HepG2 (cell line): ENCODE measurements around the gene AP4M1. TPM values are rescaled to one million over a fixed set of nuclear protein-coding genes. Genes with fewer than 3 reads are reported as not detected.

Experiments used
- ARHGAP35 ChIP-seq: sonication (generic); formaldehyde crosslinking; IDR thresholded peaks from 2 replicates; pipeline ENCODE4 v1.9.0; 2022; ENCODE audit warnings: mild to moderate bottlenecking, inconsistent platforms, moderate library complexity, missing genetic modification reagents, borderline replicate concordance
- ASH2L ChIP-seq: fragments of 300-600, 200-600 bp; sonication (generic); IDR thresholded peaks from 2 replicates; pipeline ENCODE4 v1.7.0; 2017; ENCODE audit warnings: low read depth, mild to moderate bottlenecking, moderate library complexity, mixed read lengths, low read length; ENCODE audit not compliant: insufficient read length
- BRCA1 ChIP-seq: sonication (generic); formaldehyde crosslinking; IDR thresholded peaks from 2 replicates; pipeline ENCODE4 v1.4.0; 2020; ENCODE audit warnings: missing genetic modification reagents
- CENPT ChIP-seq: sonication (generic); formaldehyde crosslinking; IDR thresholded peaks from 2 replicates; pipeline ENCODE4 v1.8.0; 2022; ENCODE audit warnings: low read depth, mild to moderate bottlenecking, moderate library complexity, missing genetic modification reagents
- HDAC2 ChIP-seq: sonication (generic); formaldehyde crosslinking; IDR thresholded peaks from 2 replicates; pipeline ENCODE4 v1.4.0; 2020; ENCODE audit warnings: missing genetic modification reagents
- MEIS1 ChIP-seq: sonication (generic); formaldehyde crosslinking; IDR thresholded peaks from 2 replicates; pipeline ENCODE4 v1.9.0; 2021; ENCODE audit warnings: mild to moderate bottlenecking, missing genetic modification reagents, moderate library complexity, borderline replicate concordance
- MTF1 ChIP-seq: sonication (generic); formaldehyde crosslinking; IDR thresholded peaks from 2 replicates; pipeline ENCODE4 v1.5.0; 2020; ENCODE audit warnings: missing genetic modification reagents
- PHF20 ChIP-seq: sonication (generic); formaldehyde crosslinking; IDR thresholded peaks from 2 replicates; pipeline ENCODE4 v1.5.0; 2020; ENCODE audit warnings: mild to moderate bottlenecking, missing genetic modification reagents
- PITX1 ChIP-seq: sonication (generic); formaldehyde crosslinking; IDR thresholded peaks from 2 replicates; pipeline ENCODE4 v1.5.1; 2020; ENCODE audit warnings: mild to moderate bottlenecking, missing genetic modification reagents
- RBM22 ChIP-seq: fragments of 200-400 bp; formaldehyde crosslinking; optimal IDR thresholded peaks from 2 replicates; pipeline ENCODE3; 2017; ENCODE audit warnings: mild to moderate bottlenecking, low read length, moderate library complexity
- THAP11 ChIP-seq: IDR thresholded peaks from 2 replicates; pipeline ENCODE4 v1.6.1; 2016; ENCODE audit warnings: missing biosample characterization, missing genetic modification reagents
- ZNF207 ChIP-seq: fragments of 450-650 bp; IDR thresholded peaks from 2 replicates; pipeline ENCODE4 v1.6.1; 2016; ENCODE audit warnings: antibody characterized with exemption, borderline replicate concordance
- ZNF572 ChIP-seq: sonication (generic); formaldehyde crosslinking; IDR thresholded peaks from 2 replicates; pipeline ENCODE4 v1.5.1; 2020; ENCODE audit warnings: mild to moderate bottlenecking, missing genetic modification reagents
- ZNF737 ChIP-seq: sonication (generic); formaldehyde crosslinking; IDR thresholded peaks from 2 replicates; pipeline ENCODE4 v1.5.0; 2020; ENCODE audit warnings: missing genetic modification reagents, mild to moderate bottlenecking, borderline replicate concordance
- ZNF792 ChIP-seq: IDR thresholded peaks from 2 replicates; pipeline ENCODE4 v1.6.1; 2016
- polyA plus RNA-seq, 8 experiments: library from polyadenylated mRNA; depleted of rRNA in 3 of 8; stranded (reverse) in 7 of 8; unstranded in 1 of 8; fragments of >200 nt; fragmentation: Illumina TruSeq in 4 of 8; extraction: Trizol in 4 of 8; gene quantifications; 2 replicates each; pipeline versions ENCODE4 v1.2.1 to v1.2.3, GENCODE V29; 2011 to 2016; ENCODE audit warnings: low read depth in 4 of 8, missing spikeins in 1 of 8, mixed read lengths in 1 of 8; ENCODE audit not compliant: insufficient read depth in 1 of 8
- total RNA-seq, 5 experiments: library from RNA; depleted of rRNA; stranded (reverse); fragments of >200 nt; fragmentation: Illumina TruSeq; extraction: Trizol; gene quantifications; 2 replicates each; pipeline ENCODE4 v1.2.3, GENCODE V29; 2016; ENCODE audit warnings: low read depth in 1 of 5
- TF ChIP-seq, protein P1 (sequence below): sonication (generic); formaldehyde crosslinking; IDR thresholded peaks from 2 replicates; pipeline ENCODE4 v1.4.0; 2020; ENCODE audit warnings: missing genetic modification reagents
- TF ChIP-seq, protein P2 (sequence below): sonication (generic); formaldehyde crosslinking; IDR thresholded peaks from 2 replicates; pipeline ENCODE4 v1.9.0; 2021; ENCODE audit warnings: mild to moderate bottlenecking, missing genetic modification reagents
- TF ChIP-seq, protein P3 (sequence below): sonication (generic); formaldehyde crosslinking; IDR thresholded peaks from 2 replicates; pipeline ENCODE4 v1.5.0; 2020; ENCODE audit warnings: missing genetic modification reagents
- TF ChIP-seq, protein P4 (sequence below): sonication (generic); formaldehyde crosslinking; conservative IDR thresholded peaks from 2 replicates; pipeline ENCODE4 v1.4.0; 2020; ENCODE audit warnings: missing genetic modification reagents

AP4M1 gene
- total and polyA plus RNA-seq, 2 of the 13 experiments (the other 11 are each of a cell fraction or from before 2014, with no cell fraction given), result 6.3 to 9.7 TPM

DNA sequence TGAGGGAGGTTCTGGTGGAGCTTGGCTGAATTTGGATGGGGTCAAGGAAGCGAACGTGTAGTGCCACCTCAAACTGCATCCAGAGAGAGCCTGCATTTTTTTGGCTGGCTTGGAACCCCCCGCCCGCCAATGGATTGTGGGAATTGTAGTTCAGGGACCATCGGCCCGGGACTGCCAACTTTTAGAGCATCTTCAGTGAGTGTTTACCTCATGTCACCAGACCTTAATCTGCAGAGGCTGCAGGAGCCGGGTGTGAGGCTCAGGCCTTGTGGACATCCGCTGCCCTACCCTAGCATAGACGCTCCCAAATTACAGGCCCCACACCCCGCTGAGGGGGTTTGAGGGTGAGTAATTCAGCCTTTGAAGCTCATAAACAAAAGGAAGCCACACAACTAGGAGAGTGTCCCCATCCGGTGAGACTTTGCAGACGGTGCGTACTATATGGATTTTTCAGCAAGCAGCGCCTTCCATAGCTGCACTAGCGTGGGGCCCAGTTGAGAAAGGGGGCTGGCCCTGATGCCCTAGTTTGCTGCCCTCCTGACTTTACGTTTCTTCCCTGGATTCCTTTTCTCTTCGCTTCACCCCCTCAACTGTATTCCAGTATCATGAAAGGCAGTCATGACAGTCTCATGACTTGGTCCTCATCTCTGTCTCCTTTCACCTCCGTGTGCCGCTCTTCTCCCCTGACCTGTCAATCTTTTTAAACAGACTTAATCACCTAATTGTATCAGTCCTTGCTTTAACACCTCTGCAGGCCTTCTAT, 18.7 kb downstream of the AP4M1 start (continued):
- TF ChIP-seq MEIS1 (CRISPR knock-in tag) (no peak), ASH2L (no peak), THAP11 (CRISPR knock-in tag) (peak; percentile 96), ZNF207 (no peak), CENPT (CRISPR knock-in tag) (no peak), PHF20 (CRISPR knock-in tag) (no peak), RBM22 (no peak), ZNF737 (CRISPR knock-in tag) (no peak), ARHGAP35 (CRISPR knock-in tag) (no peak), BRCA1 (CRISPR knock-in tag) (no peak), MTF1 (CRISPR knock-in tag) (no peak), ZNF572 (CRISPR knock-in tag) (no peak), HDAC2 (no peak; the same call in 1 of the 2 replicates), ZNF792 (CRISPR knock-in tag) (no peak), PITX1 (peak; percentile 12; the same call in 1 of the 2 replicates)
- TF ChIP-seq, protein P1, sequence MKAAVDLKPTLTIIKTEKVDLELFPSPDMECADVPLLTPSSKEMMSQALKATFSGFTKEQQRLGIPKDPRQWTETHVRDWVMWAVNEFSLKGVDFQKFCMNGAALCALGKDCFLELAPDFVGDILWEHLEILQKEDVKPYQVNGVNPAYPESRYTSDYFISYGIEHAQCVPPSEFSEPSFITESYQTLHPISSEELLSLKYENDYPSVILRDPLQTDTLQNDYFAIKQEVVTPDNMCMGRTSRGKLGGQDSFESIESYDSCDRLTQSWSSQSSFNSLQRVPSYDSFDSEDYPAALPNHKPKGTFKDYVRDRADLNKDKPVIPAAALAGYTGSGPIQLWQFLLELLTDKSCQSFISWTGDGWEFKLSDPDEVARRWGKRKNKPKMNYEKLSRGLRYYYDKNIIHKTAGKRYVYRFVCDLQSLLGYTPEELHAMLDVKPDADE (CRISPR knock-in tag), result no peak
- TF ChIP-seq, protein P2, sequence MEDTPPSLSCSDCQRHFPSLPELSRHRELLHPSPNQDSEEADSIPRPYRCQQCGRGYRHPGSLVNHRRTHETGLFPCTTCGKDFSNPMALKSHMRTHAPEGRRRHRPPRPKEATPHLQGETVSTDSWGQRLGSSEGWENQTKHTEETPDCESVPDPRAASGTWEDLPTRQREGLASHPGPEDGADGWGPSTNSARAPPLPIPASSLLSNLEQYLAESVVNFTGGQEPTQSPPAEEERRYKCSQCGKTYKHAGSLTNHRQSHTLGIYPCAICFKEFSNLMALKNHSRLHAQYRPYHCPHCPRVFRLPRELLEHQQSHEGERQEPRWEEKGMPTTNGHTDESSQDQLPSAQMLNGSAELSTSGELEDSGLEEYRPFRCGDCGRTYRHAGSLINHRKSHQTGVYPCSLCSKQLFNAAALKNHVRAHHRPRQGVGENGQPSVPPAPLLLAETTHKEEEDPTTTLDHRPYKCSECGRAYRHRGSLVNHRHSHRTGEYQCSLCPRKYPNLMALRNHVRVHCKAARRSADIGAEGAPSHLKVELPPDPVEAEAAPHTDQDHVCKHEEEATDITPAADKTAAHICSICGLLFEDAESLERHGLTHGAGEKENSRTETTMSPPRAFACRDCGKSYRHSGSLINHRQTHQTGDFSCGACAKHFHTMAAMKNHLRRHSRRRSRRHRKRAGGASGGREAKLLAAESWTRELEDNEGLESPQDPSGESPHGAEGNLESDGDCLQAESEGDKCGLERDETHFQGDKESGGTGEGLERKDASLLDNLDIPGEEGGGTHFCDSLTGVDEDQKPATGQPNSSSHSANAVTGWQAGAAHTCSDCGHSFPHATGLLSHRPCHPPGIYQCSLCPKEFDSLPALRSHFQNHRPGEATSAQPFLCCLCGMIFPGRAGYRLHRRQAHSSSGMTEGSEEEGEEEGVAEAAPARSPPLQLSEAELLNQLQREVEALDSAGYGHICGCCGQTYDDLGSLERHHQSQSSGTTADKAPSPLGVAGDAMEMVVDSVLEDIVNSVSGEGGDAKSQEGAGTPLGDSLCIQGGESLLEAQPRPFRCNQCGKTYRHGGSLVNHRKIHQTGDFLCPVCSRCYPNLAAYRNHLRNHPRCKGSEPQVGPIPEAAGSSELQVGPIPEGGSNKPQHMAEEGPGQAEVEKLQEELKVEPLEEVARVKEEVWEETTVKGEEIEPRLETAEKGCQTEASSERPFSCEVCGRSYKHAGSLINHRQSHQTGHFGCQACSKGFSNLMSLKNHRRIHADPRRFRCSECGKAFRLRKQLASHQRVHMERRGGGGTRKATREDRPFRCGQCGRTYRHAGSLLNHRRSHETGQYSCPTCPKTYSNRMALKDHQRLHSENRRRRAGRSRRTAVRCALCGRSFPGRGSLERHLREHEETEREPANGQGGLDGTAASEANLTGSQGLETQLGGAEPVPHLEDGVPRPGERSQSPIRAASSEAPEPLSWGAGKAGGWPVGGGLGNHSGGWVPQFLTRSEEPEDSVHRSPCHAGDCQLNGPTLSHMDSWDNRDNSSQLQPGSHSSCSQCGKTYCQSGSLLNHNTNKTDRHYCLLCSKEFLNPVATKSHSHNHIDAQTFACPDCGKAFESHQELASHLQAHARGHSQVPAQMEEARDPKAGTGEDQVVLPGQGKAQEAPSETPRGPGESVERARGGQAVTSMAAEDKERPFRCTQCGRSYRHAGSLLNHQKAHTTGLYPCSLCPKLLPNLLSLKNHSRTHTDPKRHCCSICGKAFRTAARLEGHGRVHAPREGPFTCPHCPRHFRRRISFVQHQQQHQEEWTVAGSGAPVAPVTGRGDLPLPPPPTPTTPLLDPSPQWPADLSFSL, result no peak
- TF ChIP-seq, protein P3, sequence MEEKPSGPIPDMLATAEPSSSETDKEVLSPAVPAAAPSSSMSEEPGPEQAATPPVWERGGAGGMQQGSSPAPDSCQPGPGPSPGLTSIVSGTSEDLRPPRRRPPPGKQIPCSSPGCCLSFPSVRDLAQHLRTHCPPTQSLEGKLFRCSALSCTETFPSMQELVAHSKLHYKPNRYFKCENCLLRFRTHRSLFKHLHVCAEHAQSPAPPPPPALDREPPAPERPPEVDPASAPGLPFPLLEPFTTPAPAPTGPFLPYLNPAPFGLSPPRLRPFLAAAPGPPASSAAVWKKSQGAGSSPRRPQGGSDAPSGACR (CRISPR knock-in tag), result no peak; the same call in 1 of the 2 replicates
- TF ChIP-seq, protein P4, sequence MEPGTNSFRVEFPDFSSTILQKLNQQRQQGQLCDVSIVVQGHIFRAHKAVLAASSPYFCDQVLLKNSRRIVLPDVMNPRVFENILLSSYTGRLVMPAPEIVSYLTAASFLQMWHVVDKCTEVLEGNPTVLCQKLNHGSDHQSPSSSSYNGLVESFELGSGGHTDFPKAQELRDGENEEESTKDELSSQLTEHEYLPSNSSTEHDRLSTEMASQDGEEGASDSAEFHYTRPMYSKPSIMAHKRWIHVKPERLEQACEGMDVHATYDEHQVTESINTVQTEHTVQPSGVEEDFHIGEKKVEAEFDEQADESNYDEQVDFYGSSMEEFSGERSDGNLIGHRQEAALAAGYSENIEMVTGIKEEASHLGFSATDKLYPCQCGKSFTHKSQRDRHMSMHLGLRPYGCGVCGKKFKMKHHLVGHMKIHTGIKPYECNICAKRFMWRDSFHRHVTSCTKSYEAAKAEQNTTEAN (CRISPR knock-in tag), result no peak
